NCI-H146 treated with DMSO at 0.1 percent for 48 hours (cell line): Measurements from ENCODE around the gene SMIM21.
A peak's percentile ranks its signal among the peaks of the same experiment; 100 is the strongest.

Experiments used
- DNase-seq: peaks from one replicate; lab custom pipeline; 2025; ENCODE audit not compliant: unreplicated experiment; lab: John Stamatoyannopoulos, UW

SMIM21 gene

DNA sequence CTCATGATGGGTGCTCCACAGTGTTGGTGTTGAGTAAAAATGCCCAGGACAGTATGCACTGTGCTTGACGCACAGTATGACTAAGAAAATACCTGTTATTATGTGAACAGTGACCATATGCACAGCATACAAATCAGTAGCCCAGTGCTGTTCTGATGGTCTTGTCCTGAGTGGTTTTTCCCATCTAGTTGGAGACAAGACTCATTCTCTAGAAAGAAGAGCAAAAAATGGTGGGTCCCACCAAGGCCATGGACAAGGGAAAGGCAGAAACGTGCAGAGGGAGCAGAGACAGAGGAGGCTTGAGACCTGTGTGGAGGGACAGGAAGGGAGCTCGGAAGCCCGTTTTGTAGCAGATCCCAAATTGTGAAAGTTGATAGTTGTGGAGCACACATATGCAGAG, 987 bp upstream of the SMIM21 start:
- no peak for DNase-seq

DNA sequence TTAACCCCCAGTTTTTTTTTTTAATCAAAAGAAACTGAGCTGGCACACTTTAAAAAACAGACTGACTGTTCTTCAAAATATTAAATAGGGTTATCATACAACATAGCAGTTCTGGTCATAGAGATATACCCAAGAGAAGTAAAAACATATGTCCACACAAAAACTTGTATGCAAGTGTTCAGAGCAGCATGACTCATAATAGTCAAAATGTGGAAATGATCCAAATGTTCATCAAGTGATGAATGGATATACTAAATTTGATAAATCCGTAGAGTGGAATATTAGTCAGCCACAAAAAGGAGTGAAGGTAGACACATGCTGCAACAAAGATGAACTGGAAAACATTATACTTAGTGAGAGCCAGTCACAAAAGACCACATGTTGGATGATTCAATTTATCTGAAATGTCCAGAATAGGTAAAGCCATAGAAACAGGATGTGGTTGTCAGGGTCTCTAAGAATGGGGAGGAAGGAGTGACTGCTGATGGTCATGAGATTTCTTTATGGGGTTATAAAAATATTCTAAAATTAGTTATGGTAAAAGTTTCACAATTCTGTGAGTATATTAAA, 5.1 kb downstream of the SMIM21 start:
- no peak for DNase-seq

DNA sequence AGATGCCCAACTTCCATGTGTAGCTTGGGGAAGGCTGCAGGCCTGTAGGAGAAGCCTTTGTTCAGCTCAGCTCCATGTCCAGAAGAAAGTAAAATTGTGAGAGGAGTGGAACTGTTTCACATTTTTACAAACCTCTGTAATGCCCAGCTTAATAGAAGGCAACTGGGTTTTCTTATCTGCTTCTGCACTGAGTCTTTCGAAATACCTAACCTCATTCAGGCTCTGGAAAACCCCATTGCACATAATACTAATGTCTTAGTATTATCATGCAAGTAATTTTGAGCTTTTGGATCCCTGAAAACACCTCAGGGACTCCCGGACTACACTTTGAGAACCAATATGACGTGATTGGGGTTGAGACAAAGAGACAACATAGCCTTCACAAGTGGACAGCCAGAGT, 5.8 kb downstream of the SMIM21 start:
- no peak for DNase-seq

DNA sequence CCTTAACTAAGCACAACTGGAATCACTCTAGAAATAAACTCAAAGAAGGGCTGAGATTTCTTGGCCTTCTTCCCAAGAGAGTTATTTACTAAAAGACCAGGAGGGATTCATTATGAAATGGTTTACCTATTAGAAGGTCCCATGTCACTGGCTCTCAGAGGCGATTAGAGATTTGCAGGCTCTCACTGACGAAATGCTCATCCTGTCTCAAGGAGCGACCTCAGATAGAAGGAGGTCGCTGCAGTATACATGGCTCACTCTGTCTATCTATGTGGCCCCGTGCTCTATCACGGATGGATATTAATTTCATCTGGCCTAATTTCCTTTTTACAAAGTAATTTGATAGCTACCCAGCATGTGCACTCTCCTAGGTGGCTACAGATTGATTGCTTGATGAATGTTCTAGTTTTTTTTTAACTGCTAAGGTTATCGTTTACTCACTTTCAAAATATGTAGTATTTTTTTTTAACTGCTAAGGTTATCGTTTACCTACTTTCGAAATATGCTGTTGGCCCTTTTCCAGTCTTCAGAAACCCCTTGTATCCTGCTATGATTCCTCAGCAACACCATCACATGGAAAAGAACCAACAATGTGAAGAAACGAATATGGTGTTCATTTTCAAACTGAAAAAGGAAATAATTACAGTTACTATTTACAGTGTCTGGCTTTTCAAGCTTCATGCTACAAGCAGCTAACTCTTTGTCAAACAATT, 9.1 kb downstream of the SMIM21 start:
- peak; percentile 22 for DNase-seq

DNA sequence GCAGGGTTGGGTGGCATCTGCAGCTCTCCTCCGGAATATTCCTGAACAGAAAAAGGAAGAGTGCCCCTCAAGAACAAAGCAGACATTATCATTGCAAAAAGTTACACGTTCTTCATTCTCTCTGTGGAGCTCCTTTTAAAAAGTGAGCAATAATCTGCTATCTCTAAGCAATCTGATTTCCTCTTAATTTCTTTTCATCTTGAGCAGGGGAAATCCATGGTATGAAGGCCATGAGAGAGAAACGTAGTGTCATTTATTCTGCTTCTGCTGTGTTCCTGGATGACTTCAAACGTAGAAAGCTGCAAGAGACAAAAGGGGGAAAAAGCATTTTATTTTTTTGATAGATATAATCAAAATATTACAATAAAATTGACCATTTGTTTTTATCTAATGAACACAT, 16.9 kb downstream of the SMIM21 start:
- DNase-seq, result no peak

DNA sequence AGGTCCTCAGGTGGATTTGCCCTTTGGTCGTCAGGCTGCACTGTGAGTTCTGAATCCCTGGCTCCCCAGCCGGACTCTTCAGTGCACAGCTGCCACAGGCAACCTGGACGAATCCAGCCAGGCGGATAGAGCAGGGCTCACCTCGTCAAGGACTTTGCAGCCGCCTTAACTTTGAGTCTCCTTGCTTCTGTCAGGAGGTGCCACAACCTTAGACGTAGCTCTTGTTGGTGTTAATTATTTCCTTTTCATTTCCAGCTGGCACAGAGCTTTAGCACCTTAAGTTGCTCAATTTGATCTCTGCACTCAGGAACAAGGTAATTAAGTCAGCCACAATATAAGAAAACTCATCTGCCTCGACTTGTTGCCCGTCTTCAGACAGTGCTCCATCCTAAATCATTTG, 17.7 kb downstream of the SMIM21 start:
- no peak for DNase-seq

DNA sequence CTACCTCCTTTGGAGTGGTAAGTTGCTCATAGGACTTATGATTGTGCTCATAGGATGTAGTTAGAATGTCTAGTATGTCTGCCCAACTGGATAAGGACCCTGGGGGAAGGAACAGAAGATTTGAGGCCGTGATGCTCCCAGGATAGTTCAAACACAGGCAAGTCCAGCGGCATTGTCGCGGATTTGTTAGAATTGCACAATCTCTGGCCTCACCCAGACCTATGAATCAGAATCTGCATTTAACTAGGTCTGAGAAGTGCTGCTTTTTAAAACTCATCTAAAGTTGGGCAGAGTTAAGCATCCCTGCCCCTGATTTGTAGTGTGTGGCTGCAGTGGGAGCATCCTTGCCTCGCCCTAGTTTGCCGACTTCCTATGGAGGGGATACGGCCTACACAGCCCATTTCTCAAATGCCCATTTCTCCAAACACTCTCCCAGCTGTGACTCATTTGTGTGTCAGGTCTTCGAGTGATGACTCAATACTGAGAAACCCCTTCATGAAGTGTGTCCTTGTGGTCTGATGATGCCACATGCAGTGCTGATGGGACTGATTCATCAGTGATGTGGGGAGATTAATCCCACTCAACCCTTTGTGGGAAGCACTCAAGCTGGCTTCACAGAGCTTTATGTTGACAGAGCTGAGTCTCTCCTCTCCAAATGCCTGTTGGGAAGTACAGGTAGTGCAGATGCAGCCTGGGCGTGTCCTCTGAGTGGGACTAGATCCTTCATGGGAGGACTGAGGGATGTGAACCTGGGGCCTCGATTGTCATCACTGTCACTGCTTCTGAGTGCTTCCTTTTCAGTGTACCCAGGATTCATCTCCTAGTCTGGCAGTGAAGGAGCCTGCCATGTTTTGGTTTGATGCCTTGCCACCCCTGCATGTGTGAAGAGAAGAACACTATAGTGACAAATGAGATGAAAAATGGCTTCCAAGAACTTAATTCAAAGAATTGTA, 18.7 kb downstream of the SMIM21 start:
- no peak for DNase-seq

DNA sequence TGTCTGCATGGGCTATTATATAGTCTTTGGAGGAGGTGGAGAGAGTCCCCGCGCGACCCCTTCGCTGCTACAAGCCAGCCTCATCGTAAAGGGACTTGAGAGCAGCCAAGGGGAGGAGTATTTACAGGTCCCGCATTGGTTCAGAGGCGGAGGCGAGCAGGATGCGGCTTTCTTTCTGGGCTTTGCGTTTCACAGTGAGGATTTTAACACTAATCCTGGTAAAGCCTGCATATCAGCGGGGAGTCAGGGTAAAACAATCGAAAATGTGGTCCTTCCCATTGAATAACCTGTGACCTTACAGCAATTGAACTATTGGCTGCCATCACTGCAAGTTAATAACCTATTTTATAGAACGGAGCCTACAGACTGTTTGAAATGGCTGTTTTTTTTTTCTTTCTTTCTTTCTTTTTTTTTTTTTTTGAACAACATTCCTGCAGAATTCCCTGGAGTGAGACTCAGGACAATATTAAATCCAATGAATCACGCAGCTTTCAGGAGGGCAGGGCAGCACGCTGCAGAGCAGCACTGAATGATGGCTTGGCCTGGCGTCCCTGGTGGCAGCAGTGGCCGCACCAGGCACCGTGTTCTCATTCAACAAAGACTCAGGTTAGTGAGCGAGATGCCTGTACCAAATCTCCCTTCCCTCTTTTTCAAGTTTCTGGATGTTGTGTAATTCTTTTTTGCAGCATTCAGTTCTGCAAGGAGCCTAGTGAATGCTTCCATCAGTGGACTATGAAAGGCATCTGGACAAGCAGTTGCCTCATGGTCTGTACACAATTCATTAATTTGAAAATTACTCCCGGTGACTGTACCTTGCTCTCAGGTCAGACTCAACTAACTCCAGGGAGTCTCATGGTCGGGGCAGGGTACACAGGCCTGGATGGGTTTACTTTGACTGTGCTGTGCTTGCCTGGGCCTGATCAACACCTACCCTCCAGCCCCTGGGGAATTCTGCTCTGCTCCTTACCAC, 19.8 kb downstream of the SMIM21 start:
- DNase-seq, result no peak

DNA sequence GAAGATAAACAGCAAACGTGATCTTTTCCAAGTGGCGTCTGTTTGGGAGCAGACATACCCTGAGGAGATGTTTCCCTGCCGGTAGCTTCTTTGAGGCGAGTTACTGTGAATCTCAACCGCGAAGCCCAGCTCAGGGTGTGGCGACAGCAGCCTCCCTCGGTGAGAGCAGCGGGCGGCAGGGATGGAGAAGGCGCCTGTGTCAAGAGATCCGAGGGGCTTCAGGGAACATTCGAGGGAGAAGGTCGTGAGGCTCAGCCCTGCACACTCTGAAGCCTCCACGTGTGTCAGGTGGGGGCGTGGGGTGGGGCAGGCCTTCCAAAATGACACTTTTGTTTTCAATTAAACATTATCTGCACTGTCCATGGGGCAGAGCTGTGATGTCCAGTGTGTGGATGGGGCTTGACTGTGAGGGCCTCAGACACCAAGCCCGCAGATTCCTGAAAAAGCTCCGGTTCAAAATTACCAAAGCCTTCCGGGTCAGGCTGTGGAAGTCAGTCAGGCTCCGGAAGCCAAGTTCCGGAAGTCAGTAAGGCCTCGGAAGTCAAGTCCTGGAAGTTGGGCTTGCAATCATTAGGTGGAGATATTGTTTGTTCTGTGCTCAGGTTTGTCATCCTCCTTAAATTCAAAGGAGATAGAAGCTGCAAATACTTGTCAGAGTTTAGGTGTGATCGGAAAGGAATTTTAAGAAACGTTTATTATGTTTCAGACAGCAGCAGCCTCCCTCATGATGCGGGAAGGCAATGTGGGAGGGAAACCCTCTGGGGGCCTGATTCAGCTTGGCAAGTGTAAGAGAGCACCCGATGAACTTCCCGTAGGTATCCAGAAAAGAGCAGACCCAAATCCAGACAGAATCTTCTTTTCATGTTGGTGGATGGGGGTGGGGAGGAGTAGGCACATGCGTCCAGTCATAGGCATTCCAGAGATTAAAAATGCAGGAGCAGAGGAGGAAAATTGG, 20.7 kb downstream of the SMIM21 start:
- no peak for DNase-seq

DNA sequence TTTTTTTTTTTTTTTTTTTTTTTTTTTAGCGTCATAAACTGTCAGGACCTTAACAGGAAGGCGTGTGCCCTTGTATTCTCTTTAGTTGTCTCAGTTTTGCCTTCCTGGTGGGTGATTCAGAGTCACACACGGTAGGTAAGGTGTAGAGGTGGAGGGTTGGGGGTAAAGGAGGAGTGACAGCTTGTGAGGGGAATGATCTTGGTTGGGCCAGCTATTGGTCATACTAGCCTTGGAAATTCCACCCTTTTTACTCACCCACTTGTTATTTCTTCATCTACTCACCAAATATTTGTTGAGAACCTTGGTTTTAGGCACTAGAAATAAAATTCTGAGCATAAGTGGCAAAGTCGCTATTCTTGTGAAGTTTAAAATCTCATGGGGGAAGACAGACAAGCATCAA, 22.2 kb downstream of the SMIM21 start:
- DNase-seq, result no peak

DNA sequence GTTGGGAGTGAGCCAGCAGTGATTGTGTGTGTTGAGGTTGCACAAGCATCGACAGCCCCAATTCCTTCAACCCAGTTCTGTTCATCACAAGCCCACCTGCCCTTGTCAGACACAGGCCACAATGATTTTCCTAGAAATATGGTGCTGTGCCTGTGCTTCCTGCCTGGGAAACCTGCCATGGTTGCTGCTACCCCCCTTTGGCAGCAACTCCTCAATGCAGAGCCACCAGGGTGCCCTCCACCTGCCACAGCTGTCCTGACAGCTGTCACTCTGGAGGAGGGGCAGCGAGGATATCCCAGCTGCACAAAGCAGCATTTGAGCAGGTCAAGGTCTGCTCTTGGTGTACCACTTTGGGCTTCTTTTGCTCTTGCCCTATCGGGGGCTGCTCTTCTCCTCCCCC, 27.1 kb downstream of the SMIM21 start:
- no peak for DNase-seq

DNA sequence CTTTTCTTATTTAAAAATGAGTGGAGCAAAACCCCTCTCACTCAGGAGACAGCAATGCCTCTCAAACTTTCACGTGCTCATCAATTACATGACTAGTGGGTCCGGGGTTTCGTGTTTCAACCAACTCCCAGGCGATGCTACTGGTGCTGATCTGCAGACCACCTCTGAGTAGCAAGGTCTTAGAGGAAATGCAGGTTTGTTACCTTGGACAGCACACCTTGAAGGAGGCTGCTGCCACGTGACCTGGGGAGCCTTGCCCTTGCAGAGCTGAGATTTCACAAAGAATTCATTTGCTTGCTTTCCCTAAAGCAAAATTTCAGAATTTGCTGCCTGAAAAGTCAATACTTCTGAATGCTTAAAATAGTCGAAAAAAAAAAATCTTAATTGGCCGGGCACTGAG, 32.4 kb downstream of the SMIM21 start:
- no peak for DNase-seq

DNA sequence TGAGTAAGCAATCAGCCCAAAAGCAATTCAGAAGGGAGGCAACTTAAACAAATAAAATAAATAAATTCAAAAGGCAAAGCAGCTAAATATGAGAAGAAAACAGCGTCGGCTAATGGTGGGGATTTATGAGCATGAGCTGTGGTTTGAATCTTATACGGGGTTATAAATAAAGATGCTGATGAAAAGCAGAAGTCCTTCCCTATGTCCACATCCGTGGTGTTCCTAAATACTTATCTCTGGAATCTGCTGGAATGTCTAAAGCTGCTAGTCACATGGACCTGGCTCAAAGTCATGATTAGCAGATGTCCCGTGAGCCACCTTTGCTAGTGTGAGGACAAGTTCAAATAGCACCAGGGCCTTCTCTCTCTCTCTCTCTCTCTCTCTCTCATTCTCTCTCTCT, 33.8 kb downstream of the SMIM21 start:
- no peak for DNase-seq

DNA sequence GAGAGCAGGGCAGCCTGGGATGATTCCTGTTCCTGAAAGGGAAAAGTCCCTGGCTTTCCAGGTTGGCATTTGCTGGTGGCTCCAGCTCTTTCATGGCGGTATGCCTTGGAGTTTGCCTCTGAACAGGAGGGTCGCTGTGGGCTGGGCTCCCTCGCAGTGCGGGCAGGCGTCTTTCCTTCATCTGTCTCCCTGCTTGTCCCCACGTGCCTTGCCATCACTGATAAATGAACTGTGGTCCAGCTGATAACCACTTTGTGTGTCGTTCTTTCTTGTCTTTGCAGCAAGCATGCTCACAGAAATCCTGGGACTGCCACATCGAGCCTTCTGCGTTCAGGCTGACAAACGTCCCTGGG, 35.3 kb downstream of the SMIM21 start:
- no peak for DNase-seq

DNA sequence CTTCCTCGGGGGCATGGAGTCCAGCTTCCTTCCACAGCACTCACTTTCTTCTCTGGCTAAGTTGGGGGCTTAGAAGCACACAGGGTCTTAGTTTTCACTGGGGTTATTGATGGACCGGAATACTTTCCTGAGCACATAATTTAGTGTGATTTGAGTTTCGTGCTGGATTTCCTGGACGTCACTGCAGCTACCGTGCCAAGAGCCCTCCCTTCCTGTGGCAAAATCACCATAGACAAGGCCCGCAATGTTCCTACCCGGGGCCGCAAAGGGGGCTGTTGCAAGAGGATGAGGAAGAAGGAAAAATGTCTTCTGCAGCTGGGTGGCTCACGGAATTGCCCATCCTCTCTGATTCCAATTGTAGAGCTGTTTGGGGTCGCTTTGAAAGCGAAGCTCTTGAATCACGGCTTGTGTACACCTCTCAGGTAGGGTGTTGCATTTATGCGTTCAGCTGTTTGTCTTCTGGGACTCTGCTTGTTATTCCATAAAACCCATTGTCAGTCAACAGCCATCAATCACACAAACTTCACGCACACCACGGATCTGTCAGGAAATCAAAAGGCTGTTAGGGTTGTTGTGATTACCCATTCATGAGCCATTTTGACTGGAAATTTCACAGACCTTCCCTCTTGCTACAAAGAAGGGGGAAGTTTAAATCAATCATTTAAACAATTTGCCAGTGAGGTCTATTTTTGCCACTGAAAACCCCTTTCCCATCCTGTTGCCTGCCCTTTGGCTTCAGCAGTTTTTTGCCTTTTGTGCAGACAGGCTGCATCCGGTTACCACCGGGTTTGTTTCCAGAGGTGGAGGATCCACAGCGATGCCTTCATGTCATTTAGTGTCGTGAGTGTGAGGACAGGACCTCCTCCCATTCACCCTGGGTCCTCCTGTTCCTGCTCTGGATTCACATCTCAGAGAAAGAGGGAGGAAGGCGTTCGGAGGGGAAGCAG, 36.0 kb downstream of the SMIM21 start:
- DNase-seq, result no peak

DNA sequence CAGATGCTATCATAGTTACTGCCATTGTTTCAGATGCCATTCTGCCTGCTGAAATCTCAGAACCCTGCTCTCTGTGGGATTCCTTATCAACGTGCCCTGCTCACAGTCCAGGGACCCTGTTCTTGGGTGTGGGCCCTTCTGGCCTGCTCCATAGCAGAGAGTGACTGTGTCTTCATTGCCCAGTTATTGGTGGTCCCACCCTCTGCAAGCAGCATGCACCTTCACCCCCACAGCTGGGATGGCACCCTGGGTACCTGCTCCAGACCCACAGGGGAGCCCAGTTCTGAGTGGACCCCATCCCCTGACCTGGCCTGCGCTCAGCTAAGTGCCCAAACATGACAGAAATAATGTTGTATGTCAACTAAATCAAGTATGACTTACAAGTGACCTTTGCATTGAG, 36.6 kb downstream of the SMIM21 start:
- DNase-seq, result no peak

DNA sequence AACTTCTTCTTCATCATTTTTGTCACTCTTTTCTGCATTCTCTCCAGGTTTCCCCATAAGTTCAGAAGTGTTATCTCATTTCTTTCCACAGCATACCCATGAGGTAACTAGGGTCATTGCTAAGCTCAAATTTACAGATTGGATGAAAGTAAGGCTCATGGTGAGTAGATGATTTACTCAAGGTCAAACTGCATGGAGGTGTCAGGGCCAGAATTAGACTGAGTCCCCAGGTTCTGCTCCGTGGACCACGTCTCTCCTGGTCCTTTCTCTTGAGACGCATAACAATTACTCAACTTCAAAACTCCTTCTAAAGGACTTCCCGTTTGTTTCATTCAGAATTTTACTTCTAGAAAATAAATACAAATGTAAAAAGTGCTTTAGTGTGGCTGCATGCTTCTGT, 43.4 kb downstream of the SMIM21 start:
- DNase-seq, result no peak

DNA sequence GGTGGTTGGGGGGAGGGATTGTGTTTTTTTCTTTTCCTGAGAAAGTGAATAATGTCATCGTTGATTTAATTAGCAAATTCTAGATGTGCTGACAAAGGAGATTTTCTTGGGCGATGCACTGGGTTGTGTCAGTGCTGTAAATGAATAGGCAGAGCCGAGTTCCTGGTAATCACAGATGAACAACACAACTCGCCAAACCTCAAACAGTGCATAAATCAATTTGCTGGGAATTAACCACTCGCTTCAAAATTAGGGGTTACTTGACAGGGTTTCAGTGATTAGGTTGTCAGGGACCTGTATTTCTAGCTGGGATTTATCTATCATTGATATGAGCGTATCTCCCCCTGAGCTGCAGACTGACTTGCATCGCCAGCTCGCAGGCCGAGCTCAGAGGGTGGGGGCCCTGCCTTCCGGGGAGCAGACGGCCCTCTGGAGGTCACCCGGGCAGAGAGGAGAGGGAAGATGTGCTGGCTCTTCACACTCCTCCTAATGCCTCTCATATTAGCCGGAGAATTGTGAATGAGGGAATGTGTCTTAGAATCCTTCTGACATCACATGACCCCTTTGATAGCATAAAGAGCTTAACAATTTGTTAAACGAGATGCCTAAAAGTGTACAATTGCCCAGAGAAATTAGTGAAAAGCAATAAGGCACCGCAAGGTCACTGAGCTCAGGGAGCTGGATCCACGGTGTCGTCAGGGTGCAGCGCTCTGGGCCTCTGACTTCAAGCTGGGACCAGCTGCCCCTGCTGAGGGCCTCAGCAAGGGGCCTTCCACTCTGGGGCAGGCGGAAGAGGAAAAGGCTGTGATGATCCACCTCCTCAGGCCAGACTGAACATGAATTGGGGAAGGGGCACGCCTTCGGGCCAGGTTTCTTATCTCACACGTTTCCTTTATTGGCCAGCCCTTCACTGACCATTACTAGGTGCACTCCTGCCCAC, 48.9 kb downstream of the SMIM21 start:
- no peak for DNase-seq
